Small intestine (tissue), 7 donors: ENCODE results near the gene RBBP8NL. TPM values are rescaled to one million over a fixed set of nuclear protein-coding genes. Genes with fewer than 3 reads are reported as not detected.

Experiments
- DNase-seq, 2 donors: peaks; one replicate each; pipeline versions ENCODE4 v3.0.0 to v3.0.0-alpha.2; 2013
- FAIRE-seq: peaks from 2 replicates; lab custom pipeline; 2012; peaks lifted over from hg19 to GRCh38; lab: Jason Lieb, UNC
- H3K27ac ChIP-seq, 3 donors: one replicate each; pipeline ENCODE4 v1.5.1; 2013; ENCODE audit warnings: low read length in 2 of 3, mild to moderate bottlenecking in 2 of 3, control low read depth in 1 of 3, inconsistent platforms in 1 of 3, low read depth in 1 of 3, moderate library complexity in 1 of 3
- H3K27me3 ChIP-seq, 3 donors: one replicate each; pipeline ENCODE4 v1.6.1; 2013; ENCODE audit warnings: low read length in 3 of 3, inconsistent platforms in 1 of 3; ENCODE audit not compliant: control insufficient read depth in 3 of 3, insufficient read depth in 3 of 3
- H3K36me3 ChIP-seq, 3 donors: one replicate each; pipeline ENCODE4 v1.6.1; 2013; ENCODE audit warnings: low read length in 3 of 3, inconsistent platforms in 1 of 3, low read depth in 1 of 3, mild to moderate bottlenecking in 1 of 3, moderate library complexity in 1 of 3; ENCODE audit not compliant: control insufficient read depth in 3 of 3, insufficient read depth in 2 of 3
- H3K4me1 ChIP-seq, 3 donors: one replicate each; pipeline ENCODE4 v1.6.1; 2013; ENCODE audit warnings: low read length in 2 of 3, inconsistent platforms in 1 of 3, low read depth in 1 of 3, mild to moderate bottlenecking in 1 of 3, moderate library complexity in 1 of 3; ENCODE audit not compliant: control insufficient read depth in 3 of 3, insufficient read depth in 2 of 3
- H3K4me3 ChIP-seq, 3 donors: one replicate each; pipeline ENCODE4 v1.5.1; 2013; ENCODE audit warnings: low read length in 3 of 3, control low read depth in 1 of 3, inconsistent platforms in 1 of 3, low read depth in 1 of 3, mild to moderate bottlenecking in 1 of 3, moderate library complexity in 1 of 3
- H3K9me3 ChIP-seq, 2 donors: one replicate each; pipeline ENCODE4 v1.6.1; 2013; ENCODE audit warnings: low read depth in 1 of 2, low read length in 1 of 2; ENCODE audit not compliant: control insufficient read depth in 2 of 2, insufficient read depth in 1 of 2
- WGBS, 3 donors: extraction: QIAGEN DNeasy Blood & Tissue Kit; methylation state at CpG; one replicate each; pipeline ENCODE4 v1.1.7; 2013; 5-methylcytosine and 5-hydroxymethylcytosine counted together
- polyA plus RNA-seq, 4 donors: library from polyadenylated mRNA; stranded (reverse) in 3 of 4; unstranded in 1 of 4; fragments of 200-250 nt in 3 of 4; fragments of 120-200 nt in 1 of 4; gene quantifications; one replicate each; pipeline versions ENCODE4 v1.2.1 to v1.2.3, GENCODE V29; 2013
- donor health status: healthy with polysubstance abuse.
- donor health status: control.
- donor health status: control.
- donor health status: Bipolar disorder and iron deficiency.
- donor health status: healthy.

Gene RBBP8NL
- polyA plus RNA-seq, 4 donors: 8.0 to 28.0 (median 13.5) TPM

DNA sequence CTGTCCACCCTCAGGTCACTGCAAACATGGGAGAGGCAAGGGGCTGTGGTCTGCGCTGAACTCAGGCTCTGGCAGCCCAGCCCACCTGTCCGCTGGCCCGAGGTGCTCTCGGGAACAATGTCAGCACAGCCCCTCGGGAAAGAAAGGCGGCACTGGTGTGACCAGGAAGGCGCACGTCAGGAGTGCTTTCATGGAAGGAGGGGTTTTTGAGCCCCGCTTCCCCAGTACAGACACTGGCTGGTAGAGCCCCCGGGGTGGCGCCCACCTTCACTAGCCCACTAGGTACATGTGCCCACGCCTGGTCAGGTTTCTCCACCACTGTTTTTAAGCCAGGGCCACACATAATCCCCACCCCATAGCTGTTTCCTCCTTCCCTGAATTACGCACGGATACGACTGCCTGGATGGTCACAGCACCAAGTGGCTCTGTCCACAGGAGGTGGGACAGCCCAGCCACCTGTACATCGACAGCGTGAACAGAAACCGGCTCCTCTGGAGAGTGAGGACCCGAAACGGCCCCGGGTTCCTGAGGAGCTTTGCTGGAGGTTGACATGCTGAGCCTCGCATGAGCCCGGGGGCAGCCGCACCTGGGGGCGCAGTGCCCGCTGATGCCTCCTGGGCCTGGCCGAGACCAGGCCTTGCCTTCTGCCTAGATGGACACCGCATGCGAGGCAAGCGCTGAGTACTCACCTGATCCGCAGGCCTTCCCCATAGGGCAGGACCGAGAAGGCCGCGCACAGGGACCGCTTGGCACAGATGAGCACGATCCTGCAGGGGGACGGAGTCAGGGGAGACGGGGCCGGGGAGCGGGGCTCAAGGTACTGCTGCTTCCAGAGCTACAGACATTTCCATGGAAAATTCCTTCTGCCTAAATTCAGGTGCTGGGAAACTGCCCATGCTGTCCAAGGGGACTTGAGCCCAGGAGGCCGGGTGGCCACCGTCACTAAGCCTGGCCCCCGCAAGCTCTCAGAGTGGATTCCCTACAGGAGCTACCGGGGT, 32.8 kb downstream of the RBBP8NL start:
- Histone ChIP-seq H3K4me1 (no peaks in the 10 kb centered on the region), H3K9me3 (no peaks in the 10 kb centered on the region), H3K4me3 (no peak overlapping the region), H3K36me3 (peaks cover 0 to 82% (median 8%) of the 10 kb centered on the region in 3 donors), H3K27ac (no peak overlapping the region), H3K27me3 (no peaks in the 10 kb centered on the region)
- FAIRE-seq: no peak
- no peak for DNase-seq
- 93 to 95% (median 93%) methylated on average over 44 of the region's 44 CpGs for WGBS, 3 donors

DNA sequence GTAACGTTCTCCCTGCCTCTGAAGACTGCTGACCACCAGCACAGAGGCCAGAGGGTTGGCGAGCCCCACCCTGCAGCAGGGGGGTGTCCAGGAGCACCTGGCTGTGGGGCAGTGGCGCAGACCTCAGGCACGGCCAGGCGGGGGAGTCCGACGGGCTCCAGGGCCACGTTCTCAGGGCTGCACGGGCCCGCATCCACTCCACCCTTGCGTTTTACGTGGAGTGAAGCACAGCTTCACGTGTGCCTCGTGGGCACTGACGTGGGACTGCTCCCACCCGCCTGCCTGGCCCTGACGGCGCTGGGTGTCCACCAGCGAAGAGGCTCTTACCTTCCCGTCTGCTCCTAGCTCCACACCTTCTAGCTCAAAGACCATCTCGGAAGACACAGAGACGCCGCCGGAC, 33.5 kb downstream of the RBBP8NL start:
- Histone ChIP-seq H3K4me3 (no peak overlapping the region), H3K36me3 (peaks cover 0 to 89% (median 10%) of the 10 kb centered on the region in 3 donors), H3K4me1 (peaks cover 0 to 5% (median 0%) of the 10 kb centered on the region in 3 donors), H3K27ac (no peak overlapping the region), H3K9me3 (no peaks in the 10 kb centered on the region), H3K27me3 (no peaks in the 10 kb centered on the region)
- FAIRE-seq (no peak), DNase-seq (no peak)
- 91 to 92% (median 92%) methylated on average over 22 to 24 of the region's 24 CpGs for WGBS, 3 donors

DNA sequence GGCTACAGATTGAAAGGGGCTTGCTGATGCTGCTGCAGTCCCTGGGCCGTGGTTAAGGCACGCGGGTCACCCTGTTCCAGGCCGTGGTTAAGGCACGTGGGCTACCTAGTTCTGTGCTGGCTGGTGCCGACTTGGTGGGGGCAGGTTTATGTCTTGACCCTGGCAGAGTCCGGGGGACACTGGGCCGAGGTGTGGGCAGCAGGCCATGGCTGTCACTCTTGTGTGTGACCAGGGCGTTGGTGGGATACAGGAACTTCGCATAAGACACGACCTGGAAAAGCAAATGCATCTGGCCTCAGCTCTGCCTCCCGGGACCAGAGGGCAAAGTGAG, 34.0 kb downstream of the RBBP8NL start:
- FAIRE-seq (no peak), DNase-seq (no peak)
- no peaks in the 10 kb centered on the region for H3K27me3 ChIP-seq
- peaks cover 0 to 90% (median 10%) of the 10 kb centered on the region in 3 donors for H3K36me3 ChIP-seq
- H3K4me3 ChIP-seq: no peak overlapping the region
- peaks cover 0 to 10% (median 0%) of the 10 kb centered on the region in 3 donors for H3K4me1 ChIP-seq
- H3K27ac ChIP-seq: no peak overlapping the region
- H3K9me3 ChIP-seq: no peaks in the 10 kb centered on the region
- WGBS, 3 donors: 79 to 87% (median 79%) methylated on average over 12 of the region's 12 CpGs

DNA sequence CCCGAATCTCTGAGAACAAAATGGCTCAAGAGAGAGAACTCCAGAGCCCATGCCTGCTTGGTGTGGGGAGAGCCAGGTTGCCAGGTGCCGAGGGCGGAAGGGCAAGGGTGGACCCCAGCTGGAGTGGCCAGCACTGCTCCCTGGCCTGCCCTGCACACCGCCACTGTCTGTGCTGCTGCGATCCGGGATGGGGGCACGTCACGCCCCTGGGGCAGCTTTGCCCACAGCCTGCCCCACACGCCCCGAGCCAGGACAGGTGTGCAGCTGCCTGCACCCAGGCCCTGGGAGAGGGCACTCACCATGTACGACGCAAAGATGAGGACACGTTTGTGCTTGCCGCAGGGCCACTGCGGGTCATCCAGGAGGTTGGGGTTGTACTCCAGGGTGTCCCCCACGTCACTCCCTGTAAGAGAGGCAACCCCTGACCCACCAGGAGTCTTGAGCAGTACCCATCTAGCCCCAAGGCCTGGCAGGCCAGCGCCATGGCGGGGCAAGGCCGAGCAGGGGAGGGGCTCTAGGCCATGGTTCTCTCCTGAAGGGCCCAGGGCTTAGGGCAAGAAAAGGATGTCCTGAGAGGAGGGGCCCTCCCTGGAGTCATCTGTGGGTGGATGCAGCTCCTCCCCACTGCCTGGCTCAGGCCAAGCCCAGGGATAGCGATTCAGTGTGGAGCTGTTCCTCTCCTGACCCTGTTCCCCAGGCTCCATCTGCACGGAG, 34.6 kb downstream of the RBBP8NL start:
- DNase-seq (no peak), FAIRE-seq (no peak)
- Histone ChIP-seq H3K27me3 (no peaks in the 10 kb centered on the region), H3K36me3 (peaks cover 0 to 93% (median 10%) of the 10 kb centered on the region in 3 donors), H3K4me1 (peaks cover 0 to 15% (median 5%) of the 10 kb centered on the region in 3 donors), H3K4me3 (no peak overlapping the region), H3K9me3 (no peaks in the 10 kb centered on the region), H3K27ac (no peak overlapping the region)
- 86 to 91% (median 90%) methylated on average over 20 to 21 of the region's 21 CpGs for WGBS, 3 donors

DNA sequence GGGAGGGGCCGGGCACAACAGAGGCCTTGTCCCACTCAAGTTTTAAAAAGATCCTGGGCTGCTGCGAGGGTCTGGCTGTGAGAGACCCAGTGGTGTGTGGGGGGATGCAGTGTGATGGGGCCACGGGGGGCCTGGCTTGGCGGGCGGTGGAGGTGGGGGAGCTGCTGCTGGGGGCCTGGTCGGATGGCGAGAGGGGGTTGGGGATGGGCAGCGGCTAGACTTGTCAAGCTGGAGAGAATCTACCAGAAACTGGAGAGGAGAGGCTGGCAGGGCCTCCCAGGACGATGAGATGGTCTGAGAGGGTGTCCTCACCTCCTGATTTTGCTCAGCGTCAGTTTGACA, 35.3 kb downstream of the RBBP8NL start:
- Histone ChIP-seq H3K36me3 (peaks cover 0 to 91% (median 10%) of the 10 kb centered on the region in 3 donors), H3K4me3 (no peak overlapping the region), H3K27me3 (no peaks in the 10 kb centered on the region), H3K27ac (no peak overlapping the region), H3K9me3 (no peaks in the 10 kb centered on the region), H3K4me1 (peaks cover 0 to 18% (median 6%) of the 10 kb centered on the region in 3 donors)
- WGBS, 3 donors: 89 to 97% (median 94%) methylated on average over 9 to 10 of the region's 10 CpGs
- no peak for DNase-seq
- no peak for FAIRE-seq

DNA sequence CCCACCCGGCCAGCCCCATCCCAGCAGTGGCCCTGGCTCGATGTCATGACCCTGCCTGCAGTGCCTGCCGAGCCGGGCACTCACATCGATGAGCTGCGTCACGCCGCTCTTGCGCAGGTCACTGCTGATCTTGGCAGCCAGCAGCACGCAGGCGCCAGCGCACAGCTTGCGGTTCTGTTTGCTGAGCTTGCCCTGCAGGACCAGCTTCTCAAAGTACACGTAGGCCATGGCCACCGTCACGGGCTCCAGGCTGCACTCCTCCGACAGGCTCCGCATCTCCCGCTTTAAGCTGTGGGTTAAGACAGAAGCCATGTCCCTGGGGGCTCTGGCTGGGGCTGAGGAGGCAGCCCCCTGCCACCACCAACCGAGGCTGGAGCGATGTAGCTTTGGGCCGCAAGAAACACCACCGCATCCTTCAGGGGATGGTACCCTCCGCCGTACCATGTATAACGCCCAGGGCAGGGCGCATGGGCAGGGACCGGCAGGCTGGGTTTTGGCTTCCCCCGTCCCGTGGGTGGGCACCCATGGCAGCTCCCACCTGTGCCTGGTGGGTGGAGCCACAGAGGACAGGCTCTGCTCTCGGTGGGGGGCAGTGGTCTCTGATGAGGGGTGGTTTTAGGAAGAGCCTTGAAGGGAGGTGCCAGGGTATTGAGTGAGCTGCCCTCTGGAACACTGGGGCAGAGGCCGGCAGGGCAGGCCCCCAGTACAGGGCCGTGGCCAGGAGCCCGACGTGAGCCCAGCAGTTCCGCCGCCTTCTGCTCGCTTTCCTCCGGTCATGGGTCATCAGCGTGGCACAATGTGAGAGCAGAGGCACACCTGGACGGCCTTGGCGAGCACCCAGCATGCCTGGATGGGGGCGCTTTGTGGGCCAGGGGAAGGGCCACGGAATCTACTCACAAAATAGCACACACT, 35.9 kb downstream of the RBBP8NL start:
- WGBS, 3 donors: 87 to 88% (median 88%) methylated on average over 43 to 44 of the region's 44 CpGs
- DNase-seq (no peak), FAIRE-seq (no peak)
- no peaks in the 10 kb centered on the region for H3K27me3 ChIP-seq
- H3K36me3 ChIP-seq: peaks cover 0 to 88% (median 10%) of the 10 kb centered on the region in 3 donors
- H3K4me1 ChIP-seq: peaks cover 0 to 18% (median 6%) of the 10 kb centered on the region in 3 donors
- no peak overlapping the region for H3K27ac ChIP-seq
- H3K4me3 ChIP-seq: no peak overlapping the region
- H3K9me3 ChIP-seq: no peaks in the 10 kb centered on the region

DNA sequence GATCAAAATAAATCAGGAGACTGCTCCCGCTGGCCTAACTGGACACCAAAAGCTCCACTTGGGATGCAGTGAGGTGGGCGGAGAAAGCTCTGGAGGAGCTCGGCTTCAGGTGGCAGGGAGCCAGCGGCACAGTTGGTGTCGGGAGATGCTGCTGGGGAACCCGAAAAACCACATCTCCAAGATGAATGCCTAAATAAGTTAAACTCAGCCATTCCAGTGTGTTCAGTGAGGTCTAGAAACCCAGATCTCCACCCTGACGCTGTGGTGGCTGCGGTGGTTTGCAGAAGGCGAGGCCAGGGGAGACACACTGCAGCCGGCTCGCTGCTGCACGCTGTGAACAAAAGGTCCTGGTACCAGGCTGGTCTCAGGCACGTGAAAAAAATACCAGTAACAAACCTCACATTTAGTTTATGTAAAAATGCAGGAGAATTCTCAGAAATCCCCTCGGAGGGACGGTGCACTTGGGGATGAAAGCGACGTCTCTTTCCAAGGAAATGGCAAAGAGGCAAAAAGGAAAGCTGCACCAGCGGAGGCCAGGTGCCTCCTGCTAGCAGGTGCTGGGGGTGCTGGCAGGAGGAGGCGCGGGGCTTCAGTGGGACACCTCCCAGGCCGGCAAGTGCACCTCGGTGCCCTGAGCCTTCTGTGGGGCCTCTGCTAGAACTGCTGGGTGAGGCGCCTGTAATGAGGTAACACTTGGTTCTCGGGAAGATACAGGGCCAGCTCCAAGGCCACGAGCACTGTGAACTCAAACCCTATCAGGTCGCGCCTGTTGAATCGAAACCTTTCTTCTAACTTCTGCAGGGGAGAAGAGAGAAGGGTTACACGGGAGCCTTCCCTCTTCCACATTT, 36.8 kb downstream of the RBBP8NL start:
- 81 to 85% (median 82%) methylated on average over 26 to 29 of the region's 29 CpGs for WGBS, 3 donors
- H3K4me1 ChIP-seq: peaks cover 0 to 19% (median 6%) of the 10 kb centered on the region in 3 donors
- H3K4me3 ChIP-seq: no peak overlapping the region
- no peak for FAIRE-seq
- no peaks in the 10 kb centered on the region for H3K9me3 ChIP-seq
- no peak overlapping the region for H3K27ac ChIP-seq
- H3K27me3 ChIP-seq: no peaks in the 10 kb centered on the region
- peaks cover 0 to 80% (median 10%) of the 10 kb centered on the region in 3 donors for H3K36me3 ChIP-seq
- no peak for DNase-seq
